ENCODE data around the gene ANKRD52.
A peak's percentile ranks its signal among the peaks of the same experiment; 100 is the strongest.

ANKRD52 gene

GRCh38 chr12:56299853-56300643 is 41.9 kb upstream of the ANKRD52 start, which contains the start of gene CS:
CS (minus strand) TSS chr12:56300330; CDS start chr12:56300201, 129 bp downstream.
- TF ChIP-seq CTCF (IDR thresholded peaks at IDR 0.05; ENCODE audit: low read depth, low read length, missing control alignments): no peak
- DNase-seq (ENCODE audit: extremely low read depth, low read depth): peak; percentile 89

GRCh38 chr12:56299308-56299852 is 41.2 kb upstream of the ANKRD52 start:
- no peak for TF ChIP-seq CTCF (IDR thresholded peaks at IDR 0.05; ENCODE audit: low read depth, low read length, missing control alignments)
- H3K4me3 ChIP-seq (replicated peaks; ENCODE audit: low read depth, low read length): peak overlapping the region; percentile 96
- DNase-seq (ENCODE audit: extremely low read depth, low read depth): no peak

More at GRCh38 chr12:56299853-56300643, 41.9 kb upstream of the ANKRD52 start, which contains the start of gene CS:
- peak within 1 kb of the TSS; percentile 96 for H3K4me3 ChIP-seq (replicated peaks; ENCODE audit: low read depth, low read length)

GRCh38 chr12:56298828-56299227 is 40.6 kb upstream of the ANKRD52 start:
- TF ChIP-seq CTCF (IDR thresholded peaks at IDR 0.05; ENCODE audit: low read depth, low read length, missing control alignments): no peak
- peak overlapping the region; percentile 96 for H3K4me3 ChIP-seq (replicated peaks; ENCODE audit: low read depth, low read length)
- no peak for DNase-seq (ENCODE audit: extremely low read depth, low read depth)

- no peak for TF ChIP-seq CTCF (IDR thresholded peaks at IDR 0.05; ENCODE audit: low read depth, low read length, missing control alignments)
- H3K4me3 ChIP-seq (replicated peaks; ENCODE audit: low read depth, low read length): no peak overlapping the region
- DNase-seq (ENCODE audit: extremely low read depth, low read depth): no peak
Observed at GRCh38 chr12:56297400-56297799, 39.2 kb upstream of the ANKRD52 start.

- no peak overlapping the region for H3K4me3 ChIP-seq (replicated peaks; ENCODE audit: low read depth, low read length)
- TF ChIP-seq CTCF (IDR thresholded peaks at IDR 0.05; ENCODE audit: low read depth, low read length, missing control alignments): no peak
- DNase-seq (ENCODE audit: extremely low read depth, low read depth): no peak
Observed at GRCh38 chr12:56296295-56296694, 38.1 kb upstream of the ANKRD52 start.

- DNase-seq (ENCODE audit: extremely low read depth, low read depth): no peak
- TF ChIP-seq CTCF (IDR thresholded peaks at IDR 0.05; ENCODE audit: low read depth, low read length, missing control alignments): no peak
- H3K4me3 ChIP-seq (replicated peaks; ENCODE audit: low read depth, low read length): no peak overlapping the region
Observed at GRCh38 chr12:56293795-56294194, 35.6 kb upstream of the ANKRD52 start.

All from HFF-Myc (cell line).